Limb (tissue), 2 donors: Measurements from ENCODE around the gene ZNF319.
A peak's percentile ranks its signal among the peaks of the same experiment; 100 is the strongest.

Experiments used
- DNase-seq, 2 donors: peaks; one replicate each; pipeline ENCODE4 v3.0.0-alpha.2; 2016; ENCODE audit errors: extremely low spot score in 2 of 2

The ZNF319 gene

GRCh38 chr16:57999971-58000705, at the start of gene ZNF319:
ZNF319 (minus strand) TSS chr16:58000672; CDS start chr16:57998265, 2,407 bp downstream.
- DNase-seq = peak in 1 of 2 donors; percentile 56

GRCh38 chr16:58049232-58050185, 49.0 kb upstream of the ZNF319 start:
- DNase-seq = peak in 1 of 2 donors; percentile 27

- DNase-seq = no peak
Observed at GRCh38 chr16:58048494-58049231, 48.2 kb upstream of the ZNF319 start.

GRCh38 chr16:58047557-58048348, 47.3 kb upstream of the ZNF319 start:
- DNase-seq = no peak

- no peak for DNase-seq
Observed at GRCh38 chr16:58046936-58047335, 46.5 kb upstream of the ZNF319 start.

- no peak for DNase-seq
Observed at GRCh38 chr16:58046054-58046881, 45.8 kb upstream of the ZNF319 start.

GRCh38 chr16:58045096-58045495, 44.6 kb upstream of the ZNF319 start:
- no peak for DNase-seq

GRCh38 chr16:58044266-58045019, 44.0 kb upstream of the ZNF319 start:
- DNase-seq = no peak

GRCh38 chr16:58043571-58044155, 43.2 kb upstream of the ZNF319 start:
- DNase-seq = no peak

- no peak for DNase-seq
Observed at GRCh38 chr16:58042886-58043515, 42.5 kb upstream of the ZNF319 start.

- no peak for DNase-seq
Observed at GRCh38 chr16:58042001-58042885, 41.8 kb upstream of the ZNF319 start.

GRCh38 chr16:58041628-58041955, 41.1 kb upstream of the ZNF319 start:
- no peak for DNase-seq

GRCh38 chr16:58040945-58041627, 40.6 kb upstream of the ZNF319 start:
- DNase-seq = no peak

- no peak for DNase-seq
Observed at GRCh38 chr16:58040496-58040846, 40.0 kb upstream of the ZNF319 start.

GRCh38 chr16:58039829-58040495, 39.5 kb upstream of the ZNF319 start:
- no peak for DNase-seq

- DNase-seq = no peak
Observed at GRCh38 chr16:58038219-58038641, 37.8 kb upstream of the ZNF319 start.
